ENCODE measurements around the gene LRFN3. TPM values are rescaled to one million over a fixed set of nuclear protein-coding genes. Genes with fewer than 3 reads are reported as not detected.

Gene LRFN3
- total RNA-seq, 2 donors from 2014 or later, result 6.4 to 8.5 TPM

- H3K4me3 Mint-ChIP-seq, result peak overlapping the region; percentile 77 to 79
- DNase-seq (peak; percentile 14 to 27), ATAC-seq (replicated peaks in 1 of 2) (no peak)
- H3K4me1 Mint-ChIP-seq (ENCODE audit: low read depth), result peaks cover 36% of the 10 kb centered on the region
- H3K9me3 Mint-ChIP-seq, result no peaks in the 10 kb centered on the region
- H3K36me3 Mint-ChIP-seq (ENCODE audit: insufficient read depth in 2 of 2), result peaks cover 0 to 6% of the 10 kb centered on the region in 2 donors
- no peak overlapping the region for H3K27ac Mint-ChIP-seq
- H3K27me3 Mint-ChIP-seq (ENCODE audit: low read depth), result no peaks in the 10 kb centered on the region
These were observed 57.9 kb downstream of the LRFN3 start for GRCh38 chr19:35993923-35994598.

Other genes with a start within 250 kb of the LRFN3 start
- gene ZBTB32, start 231.8 kb upstream of the LRFN3 start, total RNA-seq, result 100 to 1,000 TPM; 147 to 192 TPM
- 10 to 100 TPM; 63.0 to 71.5 TPM for gene KMT2B, start 218.4 kb upstream of the LRFN3 start, total RNA-seq
- 100 to 1,000 TPM; 253 to 274 TPM for gene IGFLR1, start 193.9 kb upstream of the LRFN3 start, total RNA-seq
- 10 to 100 TPM; 71.0 to 83.6 TPM for gene U2AF1L4, start 191.0 kb upstream of the LRFN3 start, total RNA-seq
- gene PSENEN, start 190.7 kb upstream of the LRFN3 start, total RNA-seq, result 10 to 100 TPM; 50.7 to 53.7 TPM
- 10 to 100 TPM; 11.4 to 14.3 TPM for gene LIN37, start 187.8 kb upstream of the LRFN3 start, total RNA-seq
- 1 to 10 TPM; 1.4 to 2.4 TPM for gene HSPB6, start 179.3 kb upstream of the LRFN3 start, total RNA-seq
- gene PROSER3, start 178.2 kb upstream of the LRFN3 start, total RNA-seq, result 10 to 100 TPM; 38.9 to 47.8 TPM
- gene ARHGAP33, start 160.8 kb upstream of the LRFN3 start, total RNA-seq, result 10 to 100 TPM; 66.8 to 86.0 TPM
- not detected for gene PRODH2, start 123.5 kb upstream of the LRFN3 start, total RNA-seq
- under 1 TPM; 0.22 to 0.74 TPM for gene NPHS1, start 83.9 kb upstream of the LRFN3 start, total RNA-seq
- gene KIRREL2, start 79.5 kb upstream of the LRFN3 start, total RNA-seq, result 1 to 10 TPM; 3.0 to 5.6 TPM
- gene APLP1, start 67.8 kb upstream of the LRFN3 start, total RNA-seq, result 1 to 10 TPM; 2.4 to 7.7 TPM
- gene NFKBID, start 35.8 kb upstream of the LRFN3 start, total RNA-seq, result 10 to 100 TPM; 51.5 to 63.1 TPM
- gene HCST, start 33.8 kb upstream of the LRFN3 start, total RNA-seq, result 10 to 100 TPM; 56.1 to 71.9 TPM
- 1 to 10 TPM in 1 of 2 donors, not detected in 1; 1.3 TPM for gene TYROBP, start 28.1 kb upstream of the LRFN3 start, total RNA-seq
- 10 to 100 TPM; 24.0 to 24.2 TPM for gene SDHAF1, start 58.8 kb downstream of the LRFN3 start, total RNA-seq
- gene SYNE4, start 72.4 kb downstream of the LRFN3 start, total RNA-seq, result 1 to 10 TPM; 3.3 to 4.8 TPM
- gene ALKBH6, start 77.8 kb downstream of the LRFN3 start, total RNA-seq, result 10 to 100 TPM; 46.8 to 55.9 TPM
- gene CLIP3, start 96.5 kb downstream of the LRFN3 start, total RNA-seq, result 1 to 10 TPM; 1.0 to 2.7 TPM
- gene THAP8, start 117.9 kb downstream of the LRFN3 start, total RNA-seq, result 1 to 10 TPM; 1.1 to 1.3 TPM
- gene WDR62, start 118.5 kb downstream of the LRFN3 start, total RNA-seq, result 10 to 100 TPM; 19.8 to 21.6 TPM
- under 1 TPM in 1 of 2 donors, not detected in 1; 0.39 TPM for gene OVOL3, start 174.8 kb downstream of the LRFN3 start, total RNA-seq
- gene POLR2I, start 178.5 kb downstream of the LRFN3 start, total RNA-seq, result 10 to 100 TPM; 38.6 to 55.0 TPM
- gene TBCB, start 179.1 kb downstream of the LRFN3 start, total RNA-seq, result 10 to 100 TPM; 86.2 to 86.8 TPM
- 100 to 1,000 TPM; 361 to 382 TPM for gene CAPNS1, start 203.7 kb downstream of the LRFN3 start, total RNA-seq
- not detected for gene COX7A1, start 216.1 kb downstream of the LRFN3 start, total RNA-seq

Data from activated T-cell treated with anti-CD3 and anti-CD28 coated beads, Interleukin-2, amount 50 U/mL, for 72 hours (primary cell).